Muscle of back (tissue), 11 donors: ENCODE measurements around the gene DLX3. TPM values are rescaled to one million over a fixed set of nuclear protein-coding genes. Genes with fewer than 3 reads are reported as not detected.

ENCODE experiments used
- DNase-seq, 3 donors: peaks; one replicate each; pipeline versions ENCODE4 v3.0.0 to v3.0.0-alpha.2; 2013
- polyA plus RNA-seq, 10 donors: library from polyadenylated mRNA; unstranded; fragments of 120-200 nt; gene quantifications; one replicate each; pipeline ENCODE4 v1.2.1, GENCODE V29; 2013; ENCODE audit not compliant: insufficient read length in 10 of 10

Gene DLX3
- polyA plus RNA-seq, 10 donors = 0.05 to 2.8 (median 0.09) TPM; not detected in 4

GRCh38 chr17:49975531-49975930, 19.5 kb downstream of the DLX3 start:
- no peak for DNase-seq

GRCh38 chr17:49973271-49973615, 21.8 kb downstream of the DLX3 start:
- no peak for DNase-seq

GRCh38 chr17:49972486-49973270, 22.3 kb downstream of the DLX3 start:
- no peak for DNase-seq

GRCh38 chr17:49971848-49972485, 23.1 kb downstream of the DLX3 start:
- no peak for DNase-seq

- DNase-seq = no peak
Observed at GRCh38 chr17:49971199-49971847, 23.7 kb downstream of the DLX3 start.

GRCh38 chr17:49970498-49970897, 24.5 kb downstream of the DLX3 start:
- DNase-seq = no peak

GRCh38 chr17:49969795-49970389, 25.1 kb downstream of the DLX3 start:
- no peak for DNase-seq

GRCh38 chr17:49969134-49969759, 25.8 kb downstream of the DLX3 start, which contains the start of gene DLX4:
Gene DLX4, plus strand, starts transcription at chr17:49969190. Its CDS starts 279 bp downstream, at chr17:49969469.
- DNase-seq = no peak

- peak; percentile 24 to 76 (median 53) for DNase-seq
Observed at GRCh38 chr17:49968405-49969133, 26.5 kb downstream of the DLX3 start.

GRCh38 chr17:49967621-49968404, 27.2 kb downstream of the DLX3 start:
- DNase-seq = peak in 1 of 3 donors; percentile 29

GRCh38 chr17:49967205-49967604, 27.8 kb downstream of the DLX3 start:
- DNase-seq = no peak

- DNase-seq = no peak
Observed at GRCh38 chr17:49966767-49967166, 28.3 kb downstream of the DLX3 start.

GRCh38 chr17:49965524-49965909, 29.5 kb downstream of the DLX3 start:
- DNase-seq = no peak

- DNase-seq = no peak
Observed at GRCh38 chr17:49964769-49965523, 30.1 kb downstream of the DLX3 start.

GRCh38 chr17:49964303-49964768, 30.7 kb downstream of the DLX3 start:
- DNase-seq = peak in 1 of 3 donors; percentile 58

- DNase-seq = peak in 1 of 3 donors; percentile 61
Observed at GRCh38 chr17:49963626-49964302, 31.3 kb downstream of the DLX3 start.

- DNase-seq = no peak
Observed at GRCh38 chr17:49963309-49963625, 31.8 kb downstream of the DLX3 start.

GRCh38 chr17:49962599-49963308, 32.3 kb downstream of the DLX3 start:
- no peak for DNase-seq
